Germinal center (tissue), 1 donor: Measurements from ENCODE around the gene FANCD2.
"Not testable (repeated sequence)": the region's sequence is repeated elsewhere in the genome, so short reads cannot be mapped to it uniquely, and the experiment has no call there.

Experiments used
- DNase-seq: peaks from one replicate; pipeline ENCODE4 v3.0.0; 2012; ENCODE audit warnings: mixed read lengths, low spot score

The FANCD2 gene

DNA sequence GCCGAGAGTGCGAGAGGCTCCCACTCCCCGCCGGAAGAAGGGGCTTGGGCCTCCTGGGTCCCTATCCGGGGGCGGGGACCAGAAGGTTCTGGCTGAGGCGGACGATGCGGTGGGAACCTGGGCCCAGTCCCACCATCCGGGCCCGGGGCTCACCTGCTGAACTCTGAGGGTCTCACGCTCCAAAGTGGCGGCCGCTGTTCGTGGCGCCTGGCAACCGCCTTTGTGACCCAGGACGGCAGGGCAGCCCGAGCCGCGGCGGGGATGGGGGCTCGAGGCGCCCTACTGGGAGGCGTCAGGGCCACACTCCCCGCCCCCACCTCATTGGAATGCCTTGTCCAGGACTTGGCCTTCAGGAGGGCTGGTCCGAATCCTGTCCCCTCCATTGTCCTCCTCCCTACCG, 81.9 kb downstream of the FANCD2 start, which contains the start of gene FANCD2OS:
TSS of gene FANCD2OS (minus strand) at position 165 of the 400 bp plus-strand sequence. CDS start 3,481 bp downstream, outside the sequence.
- DNase-seq, result no peak

- DNase-seq, result peak; percentile 99
Observed at GRCh38 chr3:10115326-10116137, 89.3 kb downstream of the FANCD2 start, which contains the start of gene BRK1. TSS of gene BRK1 (plus strand) at chr3:10115675. CDS start at chr3:10115702, 27 bp downstream.

GRCh38 chr3:10116138-10116460, 89.9 kb downstream of the FANCD2 start:
- DNase-seq, result no peak

DNA sequence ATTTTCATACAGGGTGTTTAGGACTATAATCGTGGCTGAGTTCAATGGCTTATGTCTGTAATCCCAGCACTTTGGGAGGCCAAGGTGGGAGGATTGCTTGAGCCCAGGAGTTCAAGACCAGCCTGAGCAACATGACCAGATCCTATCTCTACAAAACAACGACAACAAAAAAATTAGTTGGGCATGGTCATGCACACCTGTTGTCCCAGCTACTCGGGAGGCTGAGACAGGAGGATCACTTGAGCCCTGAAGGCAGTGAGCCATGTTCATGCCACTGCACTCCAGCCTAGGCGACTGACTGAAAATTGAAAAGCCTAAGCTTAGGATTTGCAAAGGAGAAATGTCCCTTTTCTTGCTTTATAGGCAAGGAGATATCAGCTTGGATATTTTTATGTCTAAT, 90.7 kb downstream of the FANCD2 start:
- no peak for DNase-seq

DNA sequence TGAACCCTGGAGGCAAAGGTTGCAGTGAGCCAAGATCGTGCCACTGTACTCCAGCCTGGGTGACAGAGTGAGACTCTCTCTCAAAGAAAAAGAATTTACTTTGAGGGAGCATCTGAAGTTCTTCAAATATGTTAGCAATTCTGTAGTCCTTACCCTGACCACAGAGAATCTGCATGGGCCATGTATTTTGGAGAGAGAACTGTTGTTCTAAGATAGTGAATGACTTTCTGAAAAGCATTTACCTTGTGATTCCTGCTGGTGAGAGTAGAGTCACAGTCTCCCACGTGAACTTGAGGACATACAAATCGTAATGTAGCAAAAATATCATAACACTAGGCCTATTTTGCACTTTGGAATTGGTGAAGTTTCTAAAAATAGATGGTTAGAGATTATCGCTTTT, 93.1 kb downstream of the FANCD2 start:
- no peak for DNase-seq

DNA sequence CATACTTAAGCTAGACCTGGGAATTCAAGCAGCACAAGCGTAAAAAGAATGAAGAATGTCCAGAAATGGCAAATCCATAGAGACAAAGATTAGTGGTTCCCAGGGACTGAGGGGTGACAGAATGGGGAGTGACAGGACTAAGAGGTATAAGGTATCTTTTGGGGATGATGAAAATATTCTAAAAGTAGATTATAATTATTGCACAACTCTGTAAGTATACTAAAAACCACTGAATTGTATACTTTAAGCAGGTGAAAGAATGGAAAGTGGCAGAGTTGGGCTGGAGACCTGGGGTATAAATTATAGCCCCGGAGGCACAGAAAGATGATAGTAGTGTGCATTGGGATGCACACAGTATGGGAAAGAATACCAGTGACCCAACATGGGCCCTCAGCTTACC, 94.8 kb downstream of the FANCD2 start:
- no peak for DNase-seq

- no peak for DNase-seq
Observed at GRCh38 chr3:10122724-10123123, 96.5 kb downstream of the FANCD2 start.

GRCh38 chr3:10135872-10136271, 109.6 kb downstream of the FANCD2 start:
- DNase-seq, result not testable (repeated sequence)

DNA sequence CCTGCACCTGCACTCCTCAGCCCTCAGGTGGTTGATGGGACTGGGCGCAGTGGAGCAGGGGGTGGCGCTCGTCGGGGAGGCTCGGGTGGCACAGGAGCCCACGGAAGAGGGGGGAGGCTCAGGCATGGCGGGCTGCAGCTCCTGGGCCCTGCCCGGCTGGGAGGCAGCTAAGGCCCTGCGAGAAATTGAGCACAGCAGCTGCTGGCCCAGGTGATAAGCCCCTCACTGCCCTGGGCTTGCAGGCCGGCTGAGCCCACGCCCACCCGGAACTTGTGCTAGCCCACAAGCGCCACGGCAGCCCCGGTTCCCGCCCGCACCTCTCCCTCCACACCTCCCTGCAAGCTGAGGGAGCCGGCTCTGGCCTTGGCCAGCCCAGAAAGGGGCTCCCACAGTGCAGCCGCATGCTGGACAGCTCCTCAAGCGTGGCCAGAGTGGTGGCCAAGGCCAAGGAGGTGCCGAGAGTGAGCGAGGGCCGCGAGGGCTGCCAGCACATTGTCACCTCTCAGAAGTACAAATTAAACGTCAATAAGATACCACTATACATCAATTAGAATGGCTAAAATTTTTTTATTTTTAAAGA, 110.3 kb downstream of the FANCD2 start:
- no peak for DNase-seq

- no peak for DNase-seq
Observed at GRCh38 chr3:10137178-10137577, 110.9 kb downstream of the FANCD2 start.

DNA sequence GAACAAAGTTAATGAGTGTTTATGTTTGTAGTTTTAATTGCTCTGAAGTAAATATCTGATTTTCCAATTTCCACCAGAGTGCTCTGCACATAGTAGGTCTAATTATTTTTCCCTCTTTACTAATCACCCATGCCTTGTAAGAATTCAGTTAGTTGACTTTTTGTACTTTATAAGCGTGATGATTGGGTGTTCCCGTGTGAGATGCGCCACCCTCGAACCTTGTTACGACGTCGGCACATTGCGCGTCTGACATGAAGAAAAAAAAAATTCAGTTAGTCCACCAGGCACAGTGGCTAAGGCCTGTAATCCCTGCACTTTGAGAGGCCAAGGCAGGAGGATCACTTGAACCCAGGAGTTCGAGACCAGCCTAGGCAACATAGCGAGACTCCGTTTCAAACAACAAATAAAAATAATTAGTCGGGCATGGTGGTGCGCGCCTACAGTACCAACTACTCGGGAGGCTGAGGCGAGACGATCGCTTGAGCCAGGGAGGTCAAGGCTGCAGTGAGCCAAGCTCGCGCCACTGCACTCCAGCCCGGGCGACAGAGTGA, 114.8 kb downstream of the FANCD2 start:
- DNase-seq, result no peak

GRCh38 chr3:10142707-10143560, 116.7 kb downstream of the FANCD2 start:
- DNase-seq, result peak; percentile 22

- DNase-seq, result peak; percentile 21
Observed at GRCh38 chr3:10145685-10146084, 119.4 kb downstream of the FANCD2 start.

GRCh38 chr3:10149226-10149625, 123.0 kb downstream of the FANCD2 start:
- DNase-seq, result no peak

DNA sequence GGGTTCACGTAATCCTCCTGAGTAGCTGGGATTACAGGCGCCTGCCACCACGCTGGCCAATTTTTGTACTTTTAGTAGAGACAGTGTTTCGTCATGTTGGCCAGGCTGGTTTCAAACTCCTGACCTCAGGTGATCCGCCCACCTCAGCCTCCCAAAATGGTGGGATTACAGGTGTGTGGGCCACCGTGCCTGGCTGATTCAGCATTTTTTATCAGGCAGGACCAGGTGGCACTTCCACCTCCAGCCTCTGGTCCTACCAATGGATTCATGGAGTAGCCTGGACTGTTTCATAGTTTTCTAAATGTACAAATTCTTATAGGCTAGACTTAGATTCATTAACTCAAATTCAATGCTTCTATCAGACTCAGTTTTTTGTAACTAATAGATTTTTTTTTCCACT, 124.8 kb downstream of the FANCD2 start:
- no peak for DNase-seq
